GM12801 (cell line): ENCODE measurements around the gene POP7.

Experiments
- CTCF ChIP-seq: IDR thresholded peaks from one replicate; pipeline ENCODE4 v1.5.1; 2011; ENCODE audit warnings: control low read depth; ENCODE audit not compliant: insufficient read length; ENCODE audit errors: extremely low read depth

The POP7 gene

GRCh38 chr7:100706672-100707311, 871 bp downstream of the POP7 start:
- TF ChIP-seq CTCF = no peak

GRCh38 chr7:100708395-100708794, 2.5 kb downstream of the POP7 start:
- no peak for TF ChIP-seq CTCF

- no peak for TF ChIP-seq CTCF
These were observed 4.5 kb downstream of the POP7 start for GRCh38 chr7:100710452-100710851.

GRCh38 chr7:100711369-100711768, 5.4 kb downstream of the POP7 start:
- no peak for TF ChIP-seq CTCF

- TF ChIP-seq CTCF = no peak
These were observed 8.8 kb downstream of the POP7 start for GRCh38 chr7:100714725-100715124.

GRCh38 chr7:100719523-100720278, 13.8 kb downstream of the POP7 start:
- TF ChIP-seq CTCF = no peak

GRCh38 chr7:100720279-100720670, 14.4 kb downstream of the POP7 start, which contains the start of gene EPO:
Gene EPO (plus strand): TSS chr7:100720468. CDS start chr7:100720981, 513 bp downstream.
- TF ChIP-seq CTCF = no peak
